Mesenteric fat pad (tissue), 1 donor: ENCODE data around the gene INPP5K. TPM values are rescaled to one million over a fixed set of nuclear protein-coding genes. Genes with fewer than 3 reads are reported as not detected.

ENCODE experiments used
- DNase-seq: peaks from one replicate; pipeline ENCODE4 v3.0.0-alpha.2; 2020; ENCODE audit warnings: low spot score
- total RNA-seq: library from RNA; stranded (reverse); fragmentation: NEBNext Ultra II Directional; extraction: Animal tissue kit (Norgen Biotek cat#: 25700); gene quantifications from one replicate; pipeline ENCODE4 v1.2.1, GENCODE V29; 2021
- donor health status: DM: yes; HTN: yes; CAD: no.

The INPP5K gene
- total RNA-seq, 1 donor from 2014 or later: 77.6 TPM

DNA sequence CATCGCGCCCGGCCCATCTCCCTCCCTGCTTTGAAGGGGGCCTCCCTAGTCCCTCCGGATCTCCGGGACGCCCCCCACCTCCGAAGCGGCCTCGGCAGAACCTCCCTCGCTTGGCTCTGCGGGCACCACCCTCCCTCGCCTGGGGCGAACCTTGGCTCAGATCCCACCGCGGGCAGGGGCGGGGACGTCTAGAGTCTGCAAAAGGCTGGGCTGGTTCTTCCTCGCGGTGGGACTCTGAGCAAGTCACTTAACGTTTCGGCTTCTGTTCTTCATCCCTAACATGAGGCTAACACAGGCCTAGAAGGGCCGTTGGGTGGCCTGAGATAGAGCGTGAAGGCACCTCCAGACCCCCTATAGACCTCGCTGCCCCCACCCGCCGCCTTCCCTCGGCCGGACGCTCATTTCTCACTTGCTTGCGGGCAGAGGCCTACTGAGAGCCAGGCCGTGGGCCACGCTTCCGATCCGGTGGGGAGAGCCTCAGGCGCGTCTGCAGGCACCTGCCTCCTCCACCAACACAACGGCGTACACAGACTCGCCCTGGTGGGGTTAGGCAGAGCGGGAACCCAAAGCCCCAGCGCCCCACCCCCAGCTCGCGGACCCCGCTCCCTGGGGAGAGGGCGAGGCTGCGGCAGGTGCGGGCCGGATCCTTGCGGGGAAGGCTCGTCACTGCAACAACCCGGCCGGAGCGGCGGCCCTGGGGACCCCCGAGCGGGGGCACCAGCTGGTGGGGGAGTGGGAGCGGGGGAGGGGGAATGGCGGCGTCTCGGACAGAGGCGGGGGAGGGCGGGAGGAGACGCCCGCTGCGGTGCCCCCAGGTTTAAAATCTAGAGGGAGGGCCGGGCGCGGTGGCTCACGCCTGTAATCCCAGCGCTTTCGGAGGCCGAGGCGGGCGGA is 29.4 kb downstream of the INPP5K start:
- DNase-seq: peak; percentile 94

GRCh38 chr17:1485423-1486376 is 30.7 kb downstream of the INPP5K start:
- peak; percentile 93 for DNase-seq

DNA sequence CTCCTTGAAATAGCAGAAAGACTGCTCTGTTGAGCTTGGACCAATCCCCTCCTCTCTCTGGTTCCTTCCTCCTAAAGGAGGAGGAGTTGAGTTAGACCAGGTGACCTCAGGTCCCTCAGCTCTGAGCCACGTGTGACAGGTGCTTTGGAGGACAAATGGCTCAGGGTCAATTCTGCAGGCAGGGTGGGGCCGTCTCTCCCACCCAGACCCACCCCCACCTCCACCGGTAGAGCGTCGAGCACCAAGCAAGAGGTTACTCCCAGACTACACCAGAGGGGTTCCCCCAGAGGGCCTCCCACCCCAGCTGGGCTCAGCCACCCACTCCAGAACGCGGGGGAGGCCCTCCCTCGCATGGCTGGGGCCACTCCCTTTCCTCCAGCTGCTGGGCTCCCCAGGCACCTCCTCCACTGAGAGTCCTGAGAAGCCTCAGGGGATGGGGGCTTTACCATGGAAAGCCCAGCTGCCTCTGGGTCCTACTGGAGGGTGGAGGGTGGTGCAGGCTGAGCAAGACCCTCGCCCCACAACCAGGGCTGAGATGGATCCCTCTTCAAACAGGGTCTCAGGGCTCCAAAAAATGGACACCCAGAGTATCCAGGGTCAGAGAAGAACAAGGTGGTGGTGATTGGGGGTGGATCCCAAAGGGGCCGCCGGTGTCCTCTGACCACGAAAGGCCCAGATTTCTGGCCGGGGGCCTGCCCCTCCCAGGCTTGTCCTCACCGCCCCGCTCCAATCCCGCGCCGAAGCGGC is 31.6 kb downstream of the INPP5K start:
- DNase-seq: no peak

GRCh38 chr17:1484060-1484535 is 32.3 kb downstream of the INPP5K start:
- DNase-seq: no peak

GRCh38 chr17:1482680-1483079 is 33.7 kb downstream of the INPP5K start:
- no peak for DNase-seq

- DNase-seq: no peak
These were observed 34.7 kb downstream of the INPP5K start for GRCh38 chr17:1481736-1482135.

GRCh38 chr17:1480747-1481465 is 35.5 kb downstream of the INPP5K start:
- no peak for DNase-seq

GRCh38 chr17:1478418-1478817 is 38.0 kb downstream of the INPP5K start:
- DNase-seq: no peak

DNA sequence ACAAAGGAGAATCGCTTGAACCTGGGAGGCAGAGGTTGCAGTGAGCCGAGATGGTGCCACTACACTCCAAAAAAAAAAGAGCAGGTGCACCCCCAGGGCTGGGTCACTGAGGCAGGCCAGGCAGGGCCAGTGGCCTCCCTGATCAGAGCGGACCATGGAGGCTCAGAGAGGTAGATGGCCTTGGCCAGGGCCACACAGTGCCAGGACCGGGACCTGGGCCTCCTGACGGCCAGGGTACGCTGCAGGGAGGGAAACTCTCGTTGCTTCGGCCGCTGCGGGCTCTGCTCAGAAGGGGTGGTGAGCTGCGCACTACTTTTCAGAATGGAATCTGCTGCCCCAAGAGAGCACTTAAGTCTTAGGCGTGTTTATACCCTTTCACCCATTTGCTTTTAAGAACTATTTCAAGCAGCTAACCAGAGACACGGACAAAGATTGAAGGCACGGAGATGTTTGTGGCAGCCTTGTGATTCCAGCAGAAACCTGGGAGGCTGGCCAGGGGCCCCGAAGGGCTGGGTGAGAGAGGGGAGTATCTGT is 41.0 kb downstream of the INPP5K start:
- DNase-seq: no peak

DNA sequence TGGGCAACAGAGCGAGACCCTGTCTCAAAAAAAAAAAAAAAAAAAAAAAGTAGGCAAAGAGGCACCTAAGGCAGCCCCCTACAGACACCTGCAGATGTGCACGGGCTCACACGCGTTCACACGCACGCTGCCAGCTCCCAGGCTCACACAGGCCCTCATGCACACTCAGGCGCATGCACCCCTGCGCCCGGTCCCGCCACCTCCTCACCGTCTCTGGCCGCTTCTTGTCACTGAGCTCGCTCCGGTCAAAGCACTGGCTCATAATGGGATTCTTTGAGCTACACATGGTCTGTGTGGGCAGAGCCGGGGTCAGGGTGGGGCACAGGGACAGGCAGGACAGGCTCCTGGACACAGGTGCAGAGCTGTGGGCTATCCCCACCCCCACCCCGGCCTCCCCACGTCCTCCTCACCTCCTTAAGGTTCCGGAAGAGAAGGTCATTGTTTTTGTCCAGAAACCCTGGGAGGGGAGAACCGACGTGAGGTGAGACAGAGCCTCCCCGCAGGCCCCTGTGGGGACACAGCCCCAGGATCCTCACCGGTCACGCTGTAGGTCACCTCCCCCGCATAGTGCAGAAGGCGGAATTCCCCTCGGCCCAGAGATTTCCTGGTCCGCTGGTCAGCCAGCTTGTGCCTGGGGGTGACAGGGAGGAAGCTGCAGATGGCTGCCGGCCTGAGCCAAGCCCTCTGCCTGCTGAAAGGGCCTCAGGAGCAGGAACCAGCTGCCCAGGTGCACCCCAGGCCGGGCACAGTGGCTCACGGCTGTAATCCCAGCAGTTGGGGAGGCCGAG is 41.8 kb downstream of the INPP5K start:
- DNase-seq: no peak

GRCh38 chr17:1473841-1474240 is 42.6 kb downstream of the INPP5K start:
- DNase-seq: no peak

GRCh38 chr17:1473170-1473569 is 43.2 kb downstream of the INPP5K start:
- no peak for DNase-seq

GRCh38 chr17:1471911-1472821 is 44.2 kb downstream of the INPP5K start:
- DNase-seq: no peak

- DNase-seq: no peak
These were observed 44.9 kb downstream of the INPP5K start for GRCh38 chr17:1471490-1471889.

DNA sequence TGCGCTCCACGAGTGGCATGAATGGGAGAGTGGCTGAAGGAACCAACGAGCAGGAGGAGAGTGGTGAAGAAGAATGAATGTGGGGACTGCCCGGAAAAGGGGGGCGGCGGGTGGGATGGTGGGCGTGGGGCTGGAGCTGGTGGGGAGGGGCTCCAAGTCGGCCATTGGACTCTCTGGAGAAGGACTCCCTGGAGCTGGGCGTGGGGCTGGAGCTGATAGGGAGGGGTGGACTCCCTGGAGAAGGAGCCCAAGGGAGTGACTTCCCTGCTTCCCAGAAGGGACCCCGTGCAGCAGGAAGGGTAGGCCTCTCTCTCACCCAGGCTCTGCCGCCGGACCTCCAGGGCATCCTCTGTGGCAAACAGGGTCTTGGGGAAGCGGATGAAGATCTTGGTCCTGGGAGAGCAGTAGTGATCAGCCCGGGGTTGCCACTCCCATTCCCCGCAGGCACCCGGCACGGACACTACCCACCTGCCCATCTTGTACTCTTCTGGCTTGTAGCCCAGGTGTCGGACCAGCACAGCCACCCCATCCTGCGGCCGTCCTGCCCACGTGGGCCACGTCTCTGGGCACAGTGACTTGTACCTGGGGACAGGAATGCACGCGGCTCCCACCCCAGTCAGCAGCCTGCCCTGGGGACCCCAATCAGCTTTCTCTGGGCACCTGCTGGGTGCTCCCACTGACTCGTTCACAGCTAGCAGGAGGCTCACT is 45.5 kb downstream of the INPP5K start:
- DNase-seq: no peak

DNA sequence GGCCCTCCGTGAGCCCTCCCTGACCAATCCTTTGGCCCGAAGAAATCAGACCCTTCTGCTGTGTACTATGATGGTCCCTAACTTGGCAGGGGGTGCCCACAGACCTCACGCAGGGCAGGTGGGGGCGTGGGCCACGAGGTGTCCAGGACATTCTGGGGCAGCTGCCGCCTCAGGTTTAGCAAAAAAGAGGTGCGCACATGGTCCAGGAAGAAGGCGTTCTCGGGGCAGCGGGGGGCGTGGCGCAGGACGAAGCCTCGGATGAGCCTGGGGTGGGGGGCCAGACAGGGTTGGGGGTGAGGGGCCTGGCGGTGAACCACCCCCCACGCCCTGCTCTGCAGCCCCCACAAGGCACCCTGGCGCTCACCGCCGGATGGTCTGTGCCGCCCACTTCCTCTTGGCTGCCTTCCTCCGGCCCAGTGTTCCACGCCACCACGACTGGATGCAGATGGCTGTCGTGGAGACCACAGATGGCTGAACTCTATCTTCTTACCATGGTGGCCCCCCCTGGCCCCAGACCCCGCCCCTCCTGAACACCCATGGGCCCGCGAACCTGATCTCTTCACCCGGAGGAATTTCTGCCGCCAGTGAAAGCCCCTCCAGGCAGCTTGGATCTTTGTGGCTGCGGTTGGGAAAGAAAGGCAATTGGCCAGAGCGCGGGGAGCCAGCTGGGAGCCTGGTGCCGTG is 46.2 kb downstream of the INPP5K start:
- DNase-seq: no peak

GRCh38 chr17:1469231-1469852 is 47.1 kb downstream of the INPP5K start:
- DNase-seq: no peak
